Ishikawa (cell line): ENCODE measurements around the gene TLE3.

ENCODE experiments used
- CEBPB ChIP-seq: IDR thresholded peaks from 2 replicates; pipeline ENCODE4 v1.6.1; 2012
- CREB1 ChIP-seq: IDR thresholded peaks from 2 replicates; pipeline ENCODE4 v1.6.1; 2012; ENCODE audit warnings: low read depth
- EGR1 ChIP-seq: IDR thresholded peaks from 2 replicates; pipeline ENCODE4 v1.6.1; 2012
- EP300 ChIP-seq: IDR thresholded peaks from 2 replicates; pipeline ENCODE4 v1.6.1; 2012; ENCODE audit warnings: borderline replicate concordance
- FOXM1 ChIP-seq: IDR thresholded peaks from 2 replicates; pipeline ENCODE4 v1.6.1; 2012; ENCODE audit warnings: low read depth, borderline replicate concordance
- MAX ChIP-seq: IDR thresholded peaks from 2 replicates; pipeline ENCODE4 v1.6.1; 2012
- NFIC ChIP-seq: IDR thresholded peaks from 2 replicates; pipeline ENCODE4 v1.6.1; 2012
- RAD21 ChIP-seq: IDR thresholded peaks from 2 replicates; pipeline ENCODE4 v1.6.1; 2012; ENCODE audit warnings: low read depth
- REST ChIP-seq: IDR thresholded peaks from 2 replicates; pipeline ENCODE4 v1.6.1; 2012; ENCODE audit warnings: low read depth, mild to moderate bottlenecking
- TAF1 ChIP-seq: IDR thresholded peaks from 2 replicates; pipeline ENCODE4 v1.6.1; 2012; ENCODE audit warnings: low read depth, mild to moderate bottlenecking
- TCF12 ChIP-seq: IDR thresholded peaks from 2 replicates; pipeline ENCODE4 v1.6.1; 2012; ENCODE audit warnings: low read depth
- TEAD4 ChIP-seq: IDR thresholded peaks from 2 replicates; pipeline ENCODE4 v1.6.1; 2012
- USF1 ChIP-seq: IDR thresholded peaks from 2 replicates; pipeline ENCODE4 v1.6.1; 2012
- YY1 ChIP-seq: IDR thresholded peaks from 2 replicates; pipeline ENCODE4 v1.6.1; 2012; ENCODE audit warnings: low read depth
- ZBTB7A ChIP-seq: IDR thresholded peaks from 2 replicates; pipeline ENCODE4 v1.6.1; 2012; ENCODE audit warnings: low read depth

Gene TLE3

GRCh38 chr15:70079888-70080287 is 17.8 kb downstream of the TLE3 start:
- TF ChIP-seq EGR1 (no peak), ZBTB7A (no peak), CREB1 (no peak), TAF1 (no peak), MAX (no peak)

- no peak for TF ChIP-seq FOXM1
- TF ChIP-seq EP300: no peak
- TF ChIP-seq NFIC: no peak
- no peak for TF ChIP-seq YY1
- TF ChIP-seq CREB1: no peak
- TF ChIP-seq CEBPB: no peak
- TF ChIP-seq EGR1: no peak
- TF ChIP-seq MAX: no peak
- TF ChIP-seq TEAD4: no peak
- TF ChIP-seq RAD21: no peak
- TF ChIP-seq ZBTB7A: no peak
- TF ChIP-seq REST: no peak
- TF ChIP-seq USF1: no peak
- TF ChIP-seq TCF12: no peak
- TF ChIP-seq TAF1: no peak
Observed at GRCh38 chr15:70078578-70079417, 18.9 kb downstream of the TLE3 start.

- TF ChIP-seq USF1 (no peak), ZBTB7A (no peak), EP300 (no peak), REST (no peak), FOXM1 (no peak), MAX (no peak), CEBPB (no peak), CREB1 (no peak), NFIC (no peak), TEAD4 (no peak), TCF12 (no peak), EGR1 (no peak), TAF1 (no peak), RAD21 (no peak)
Observed at GRCh38 chr15:70077188-70078147, 20.2 kb downstream of the TLE3 start.

GRCh38 chr15:70074380-70074779 is 23.3 kb downstream of the TLE3 start:
- TF ChIP-seq NFIC (no peak), EGR1 (no peak), TAF1 (no peak), ZBTB7A (no peak), YY1 (no peak), USF1 (no peak), TCF12 (no peak), REST (no peak), TEAD4 (no peak), FOXM1 (no peak), CREB1 (no peak), MAX (no peak), RAD21 (no peak), EP300 (no peak), CEBPB (no peak)
